ENCODE measurements around the gene SPSB4.

Gene SPSB4

DNA sequence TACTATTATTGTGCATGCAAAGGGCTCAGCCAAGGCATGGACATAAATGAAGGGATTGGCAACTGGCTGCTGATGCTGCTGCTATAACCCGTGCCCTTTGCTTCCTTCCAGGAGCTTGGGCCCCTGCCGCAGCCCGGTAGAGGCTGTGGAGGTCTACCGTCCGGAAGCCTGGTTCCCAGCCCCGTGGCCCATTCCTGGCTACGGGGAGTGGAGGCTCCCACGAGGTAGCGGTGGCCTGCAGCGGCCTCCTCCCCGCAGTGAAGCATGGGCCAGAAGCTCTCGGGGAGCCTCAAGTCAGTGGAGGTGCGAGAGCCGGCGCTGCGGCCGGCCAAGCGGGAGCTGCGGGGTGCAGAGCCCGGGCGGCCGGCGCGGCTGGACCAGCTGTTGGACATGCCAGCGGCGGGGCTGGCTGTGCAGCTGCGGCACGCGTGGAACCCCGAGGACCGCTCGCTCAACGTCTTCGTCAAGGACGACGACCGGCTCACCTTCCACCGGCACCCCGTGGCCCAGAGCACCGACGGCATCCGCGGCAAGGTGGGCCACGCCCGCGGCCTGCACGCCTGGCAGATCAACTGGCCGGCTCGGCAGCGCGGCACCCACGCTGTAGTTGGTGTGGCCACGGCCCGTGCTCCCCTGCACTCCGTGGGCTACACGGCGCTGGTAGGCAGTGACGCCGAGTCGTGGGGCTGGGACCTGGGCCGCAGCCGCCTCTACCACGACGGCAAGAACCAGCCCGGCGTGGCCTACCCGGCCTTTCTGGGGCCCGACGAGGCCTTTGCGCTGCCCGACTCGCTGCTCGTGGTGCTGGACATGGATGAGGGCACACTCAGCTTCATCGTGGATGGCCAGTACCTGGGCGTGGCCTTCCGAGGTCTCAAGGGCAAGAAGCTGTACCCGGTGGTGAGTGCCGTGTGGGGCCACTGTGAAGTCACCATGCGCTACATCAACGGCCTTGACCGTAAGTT lies 15.0 kb downstream of the SPSB4 start:
- Histone ChIP-seq H3K27ac (ENCODE audit: low read depth, low read length) (no peak overlapping the region), H3K9ac (ENCODE audit: low read length) (no peak overlapping the region), H3K4me3 (ENCODE audit: low read depth, low read length) (no peak overlapping the region), H3K4me1 (ENCODE audit: control insufficient read depth, insufficient read depth, low read length) (peaks cover 29% of the 10 kb centered on the region), H3K9me3 (ENCODE audit: control insufficient read depth, insufficient read depth, low read depth, low read length) (no peaks in the 10 kb centered on the region), H3K27me3 (ENCODE audit: control insufficient read depth, insufficient read depth, low read length) (no peaks in the 10 kb centered on the region), H3K36me3 (ENCODE audit: control insufficient read depth, insufficient read depth, low read length) (peaks cover 12% of the 10 kb centered on the region)

DNA sequence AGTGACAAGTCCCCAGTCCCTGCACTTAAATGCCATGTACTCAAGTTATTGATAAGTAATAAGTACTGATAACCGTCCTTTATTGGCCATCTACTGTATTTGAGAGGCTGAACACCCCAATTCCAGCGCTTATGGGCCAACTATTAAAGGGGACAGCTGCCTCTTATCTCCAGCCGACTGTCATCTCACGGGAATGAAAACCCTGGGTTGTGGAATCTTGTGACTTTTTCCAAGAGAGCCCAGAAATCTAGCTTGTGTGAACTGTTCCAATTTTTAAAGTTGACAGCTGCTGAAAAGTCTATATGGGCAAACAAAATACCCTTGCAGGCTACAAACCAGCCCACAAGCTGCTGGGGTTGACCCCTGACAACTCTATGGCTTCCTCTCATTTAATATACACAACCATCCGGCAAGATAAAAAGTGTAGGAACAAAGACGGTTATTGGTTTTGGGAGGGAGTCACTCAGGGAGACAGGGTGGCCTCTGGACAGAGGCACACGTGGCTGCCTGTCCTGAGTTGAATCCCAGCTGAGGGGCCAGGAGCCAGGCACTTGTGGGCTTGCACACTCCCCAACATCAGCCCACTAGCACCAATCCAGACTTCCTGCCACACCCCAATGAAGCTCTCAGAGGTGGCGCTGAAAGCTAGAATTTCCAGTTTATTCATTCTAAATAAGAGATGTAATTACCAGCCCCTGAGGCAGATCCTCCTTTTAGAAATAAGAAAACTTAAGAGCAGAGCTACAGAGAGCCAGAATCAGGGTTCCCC lies 16.2 kb downstream of the SPSB4 start:
- no peaks in the 10 kb centered on the region for H3K27me3 ChIP-seq (ENCODE audit: control insufficient read depth, insufficient read depth, low read length)
- no peak overlapping the region for H3K27ac ChIP-seq (ENCODE audit: low read depth, low read length)
- no peak overlapping the region for H3K4me3 ChIP-seq (ENCODE audit: low read depth, low read length)
- H3K9ac ChIP-seq (ENCODE audit: low read length): no peak overlapping the region
- H3K9me3 ChIP-seq (ENCODE audit: control insufficient read depth, insufficient read depth, low read depth, low read length): no peaks in the 10 kb centered on the region
- H3K4me1 ChIP-seq (ENCODE audit: control insufficient read depth, insufficient read depth, low read length): peaks cover 42% of the 10 kb centered on the region
- H3K36me3 ChIP-seq (ENCODE audit: control insufficient read depth, insufficient read depth, low read length): peaks cover 12% of the 10 kb centered on the region

DNA sequence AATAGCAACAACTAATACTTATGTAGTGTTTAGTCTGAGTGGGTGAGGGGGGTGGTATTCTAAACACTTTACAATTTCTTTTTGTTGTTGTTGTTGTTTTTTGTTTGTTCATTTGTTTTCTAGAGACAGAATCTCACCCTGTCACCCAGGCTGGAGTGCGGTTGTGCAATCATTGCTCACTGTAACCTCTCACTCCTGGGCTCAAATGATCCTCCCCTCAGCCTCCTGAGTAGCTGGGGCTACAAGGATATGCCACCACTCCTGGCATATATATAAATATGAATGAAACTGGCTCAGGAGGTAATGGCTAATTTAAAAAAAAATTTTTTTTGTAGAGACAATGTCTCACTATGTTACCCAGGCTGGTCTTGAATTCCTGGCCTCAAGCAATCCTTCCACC lies 19.1 kb downstream of the SPSB4 start:
- H3K36me3 ChIP-seq (ENCODE audit: control insufficient read depth, insufficient read depth, low read length): peaks cover 12% of the 10 kb centered on the region
- no peak overlapping the region for H3K4me3 ChIP-seq (ENCODE audit: low read depth, low read length)
- H3K9me3 ChIP-seq (ENCODE audit: control insufficient read depth, insufficient read depth, low read depth, low read length): no peaks in the 10 kb centered on the region
- H3K27ac ChIP-seq (ENCODE audit: low read depth, low read length): peak overlapping the region; percentile 4; the same call in 1 of the 2 replicates
- peaks cover 64% of the 10 kb centered on the region for H3K4me1 ChIP-seq (ENCODE audit: control insufficient read depth, insufficient read depth, low read length)
- H3K27me3 ChIP-seq (ENCODE audit: control insufficient read depth, insufficient read depth, low read length): no peaks in the 10 kb centered on the region
- peak overlapping the region; percentile 43 for H3K9ac ChIP-seq (ENCODE audit: low read length)

DNA sequence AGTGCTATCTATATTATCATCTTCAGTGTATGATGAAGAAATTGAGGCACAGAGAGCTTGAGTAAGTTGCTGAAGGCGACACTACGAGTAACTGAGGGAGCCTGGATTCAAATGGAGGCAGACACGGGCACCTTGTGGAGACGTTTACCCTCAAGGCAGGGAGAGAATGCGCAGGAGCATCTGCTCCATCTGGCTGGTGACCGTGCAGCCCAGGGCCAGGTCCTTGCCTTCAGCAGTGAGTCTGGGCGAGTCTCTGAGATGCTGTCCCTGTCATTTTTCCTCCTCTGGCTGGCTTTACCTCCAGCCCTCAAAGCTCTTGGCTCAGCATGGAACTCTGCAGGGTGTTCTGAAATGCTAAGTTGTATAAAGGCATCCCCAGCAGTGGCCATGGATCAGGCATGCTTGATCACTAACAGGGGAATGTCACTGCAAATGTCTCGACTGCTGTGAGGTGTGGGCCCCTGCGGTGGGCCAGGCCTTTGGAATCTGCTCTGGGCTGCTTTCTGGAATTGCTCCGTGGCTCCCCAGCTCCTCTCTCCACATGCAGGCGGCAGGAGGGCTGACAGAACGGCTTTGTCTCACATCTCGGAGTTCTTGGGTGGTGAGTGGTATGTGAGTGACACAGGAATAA lies 19.7 kb downstream of the SPSB4 start:
- H3K4me1 ChIP-seq (ENCODE audit: control insufficient read depth, insufficient read depth, low read length): peaks cover 69% of the 10 kb centered on the region

DNA sequence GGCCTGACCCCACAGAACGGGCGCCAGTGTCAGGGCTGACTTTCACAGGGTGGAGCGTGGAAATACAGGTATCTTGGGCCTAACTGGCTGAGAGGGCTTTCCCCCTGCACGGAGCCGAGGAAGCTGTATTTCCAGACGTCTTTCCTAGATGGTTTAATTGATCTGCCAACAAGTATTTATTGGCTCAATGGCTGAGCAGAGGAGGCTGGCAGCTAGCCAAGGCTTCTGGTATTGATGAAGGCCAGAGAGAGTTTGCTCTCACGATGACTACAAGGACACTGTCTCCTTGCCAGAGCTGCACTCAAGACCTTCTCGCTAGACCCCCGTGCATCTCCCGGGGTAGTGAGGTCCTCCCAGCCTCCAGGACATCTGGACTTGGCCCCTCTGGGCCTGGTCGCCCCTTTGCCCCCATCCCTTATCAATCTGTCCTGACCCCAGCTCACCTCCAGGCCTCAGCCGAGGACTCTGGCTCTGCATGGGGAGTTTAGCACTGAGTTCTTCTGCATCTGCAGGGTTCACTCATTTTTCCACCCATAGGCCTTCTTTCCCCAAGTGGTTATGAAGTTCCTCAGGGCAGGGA lies 20.6 kb downstream of the SPSB4 start:
- H3K4me1 ChIP-seq (ENCODE audit: control insufficient read depth, insufficient read depth, low read length): peaks cover 78% of the 10 kb centered on the region
- peak overlapping the region; percentile 73; the same call in 1 of the 2 replicates for H3K27ac ChIP-seq (ENCODE audit: low read depth, low read length)
- H3K27me3 ChIP-seq (ENCODE audit: control insufficient read depth, insufficient read depth, low read length): no peaks in the 10 kb centered on the region
- H3K36me3 ChIP-seq (ENCODE audit: control insufficient read depth, insufficient read depth, low read length): peaks cover 5% of the 10 kb centered on the region
- H3K4me3 ChIP-seq (ENCODE audit: low read depth, low read length): no peak overlapping the region
- H3K9me3 ChIP-seq (ENCODE audit: control insufficient read depth, insufficient read depth, low read depth, low read length): no peaks in the 10 kb centered on the region
- H3K9ac ChIP-seq (ENCODE audit: low read length): peak overlapping the region; percentile 66

More for the DNA sequence above, 19.7 kb downstream of the SPSB4 start:
- H3K36me3 ChIP-seq (ENCODE audit: control insufficient read depth, insufficient read depth, low read length): peaks cover 12% of the 10 kb centered on the region
- H3K27me3 ChIP-seq (ENCODE audit: control insufficient read depth, insufficient read depth, low read length): no peaks in the 10 kb centered on the region
- peak overlapping the region; percentile 66 for H3K9ac ChIP-seq (ENCODE audit: low read length)
- H3K4me3 ChIP-seq (ENCODE audit: low read depth, low read length): 0 out of 2 replicates have a peak overlapping the region, but pooled peaks have one; percentile 9
- H3K27ac ChIP-seq (ENCODE audit: low read depth, low read length): peak overlapping the region; percentile 73; the same call in 1 of the 2 replicates
- H3K9me3 ChIP-seq (ENCODE audit: control insufficient read depth, insufficient read depth, low read depth, low read length): no peaks in the 10 kb centered on the region

DNA sequence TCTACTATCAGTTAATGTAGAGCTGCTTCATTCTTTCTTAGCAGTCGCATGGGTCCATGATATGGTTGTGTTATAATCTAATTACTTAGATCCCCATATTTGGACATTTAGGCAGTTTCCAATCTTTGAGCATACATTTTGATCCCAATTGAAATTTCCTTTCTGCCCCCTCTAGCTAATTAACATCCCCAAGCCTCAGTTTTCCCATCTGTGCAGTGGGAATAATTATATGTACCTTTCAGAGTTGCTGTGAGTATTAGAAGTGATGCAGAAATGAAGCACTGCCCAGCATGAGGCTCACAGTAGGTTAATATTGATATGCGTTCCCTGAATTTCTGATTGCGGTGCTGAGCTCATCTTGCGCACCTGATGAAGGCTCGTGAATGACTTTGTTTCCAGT lies 21.8 kb downstream of the SPSB4 start:
- Histone ChIP-seq H3K9ac (ENCODE audit: low read length) (no peak overlapping the region), H3K27me3 (ENCODE audit: control insufficient read depth, insufficient read depth, low read length) (no peaks in the 10 kb centered on the region), H3K4me3 (ENCODE audit: low read depth, low read length) (no peak overlapping the region), H3K9me3 (ENCODE audit: control insufficient read depth, insufficient read depth, low read depth, low read length) (no peaks in the 10 kb centered on the region), H3K36me3 (ENCODE audit: control insufficient read depth, insufficient read depth, low read length) (peaks cover 2% of the 10 kb centered on the region; the same call in 1 of the 2 replicates), H3K27ac (ENCODE audit: low read depth, low read length) (no peak overlapping the region), H3K4me1 (ENCODE audit: control insufficient read depth, insufficient read depth, low read length) (peaks cover 90% of the 10 kb centered on the region)

DNA sequence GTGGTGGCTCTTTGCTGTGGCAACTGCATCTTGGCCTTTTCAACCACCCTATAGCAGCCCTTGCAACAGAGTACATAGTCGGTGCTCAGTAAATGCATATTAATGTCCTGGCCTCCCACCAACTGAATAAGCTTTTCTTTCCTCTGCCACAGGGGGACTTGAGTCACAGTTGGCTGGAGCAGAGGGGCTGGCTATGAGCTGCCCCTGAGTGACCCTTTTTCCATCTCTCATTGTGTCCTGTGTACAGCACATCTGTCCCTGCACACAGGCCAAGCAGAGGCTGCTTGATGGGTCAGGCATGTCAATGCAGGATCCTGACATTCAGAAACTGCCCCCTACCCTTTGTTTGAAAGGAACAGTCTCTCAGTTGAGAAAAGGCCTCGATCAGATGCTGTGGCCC lies 22.4 kb downstream of the SPSB4 start:
- no peaks in the 10 kb centered on the region for H3K36me3 ChIP-seq (ENCODE audit: control insufficient read depth, insufficient read depth, low read length)
- peak overlapping the region; percentile 26; the same call in 1 of the 2 replicates for H3K27ac ChIP-seq (ENCODE audit: low read depth, low read length)
- H3K4me1 ChIP-seq (ENCODE audit: control insufficient read depth, insufficient read depth, low read length): peaks cover 95% of the 10 kb centered on the region
- H3K27me3 ChIP-seq (ENCODE audit: control insufficient read depth, insufficient read depth, low read length): no peaks in the 10 kb centered on the region
- no peaks in the 10 kb centered on the region for H3K9me3 ChIP-seq (ENCODE audit: control insufficient read depth, insufficient read depth, low read depth, low read length)
- H3K9ac ChIP-seq (ENCODE audit: low read length): peak overlapping the region; percentile 39
- no peak overlapping the region for H3K4me3 ChIP-seq (ENCODE audit: low read depth, low read length)

DNA sequence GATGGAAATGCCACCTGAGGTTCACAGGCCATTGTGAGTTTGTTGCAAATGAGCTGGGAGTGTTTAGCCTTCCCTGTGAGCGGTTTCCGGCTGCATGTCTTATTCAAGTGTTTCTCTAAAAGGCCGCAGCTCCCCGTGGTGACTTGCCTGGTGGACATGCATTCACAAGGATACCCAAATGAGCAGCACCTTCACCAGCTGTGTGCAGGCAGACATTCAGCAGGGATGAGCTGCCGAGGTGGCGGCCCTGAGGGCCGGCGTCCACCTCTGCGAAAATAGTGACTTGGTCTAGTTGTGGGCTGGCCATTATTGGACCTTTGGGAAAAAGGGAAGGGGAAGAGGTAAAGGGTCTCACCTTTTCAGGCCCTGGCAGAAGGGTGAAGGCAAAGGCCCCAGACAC lies 23.4 kb downstream of the SPSB4 start:
- H3K4me1 ChIP-seq (ENCODE audit: control insufficient read depth, insufficient read depth, low read length): peaks cover 86% of the 10 kb centered on the region

DNA sequence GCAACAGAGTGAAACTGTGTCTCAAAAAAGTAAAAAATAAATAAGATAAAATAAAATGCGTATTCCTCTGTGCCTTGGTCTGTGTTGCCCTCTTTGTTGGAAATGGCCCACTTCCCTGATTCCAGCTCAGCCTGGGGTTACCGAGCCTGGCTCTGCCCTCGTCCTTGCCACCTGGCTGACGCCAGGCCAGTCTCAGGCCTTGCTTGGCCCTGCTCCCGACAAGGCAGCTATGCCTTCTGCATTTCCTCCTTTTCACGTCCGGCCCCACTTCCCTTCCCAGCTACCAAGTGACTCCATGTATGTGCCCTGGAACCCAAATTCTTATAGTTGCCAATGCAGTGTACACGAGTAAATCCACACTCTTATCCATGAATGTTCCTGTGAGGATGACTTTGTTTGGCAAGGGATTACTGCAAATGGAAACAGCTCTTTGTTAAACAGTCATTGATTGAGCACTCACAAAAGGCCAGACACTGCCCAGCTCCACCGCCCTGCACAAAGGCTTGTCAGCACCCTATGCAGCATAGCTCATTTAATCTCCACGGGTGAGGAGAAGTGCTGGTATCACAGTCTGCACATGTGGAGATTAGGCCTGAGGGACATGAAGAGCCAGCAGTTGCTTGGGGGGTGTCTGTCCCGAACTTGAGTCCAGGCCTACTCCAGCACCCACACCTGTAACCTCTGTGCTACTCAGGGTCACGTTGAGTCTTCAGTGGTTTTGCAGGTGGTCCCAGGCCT lies 25.1 kb downstream of the SPSB4 start:
- H3K9ac ChIP-seq (ENCODE audit: low read length): peak overlapping the region; percentile 69
- no peaks in the 10 kb centered on the region for H3K27me3 ChIP-seq (ENCODE audit: control insufficient read depth, insufficient read depth, low read length)

More for the DNA sequence above, 23.4 kb downstream of the SPSB4 start:
- Histone ChIP-seq H3K4me3 (ENCODE audit: low read depth, low read length) (no peak overlapping the region), H3K9me3 (ENCODE audit: control insufficient read depth, insufficient read depth, low read depth, low read length) (no peaks in the 10 kb centered on the region), H3K36me3 (ENCODE audit: control insufficient read depth, insufficient read depth, low read length) (no peaks in the 10 kb centered on the region), H3K9ac (ENCODE audit: low read length) (peak overlapping the region; percentile 53), H3K27me3 (ENCODE audit: control insufficient read depth, insufficient read depth, low read length) (no peaks in the 10 kb centered on the region), H3K27ac (ENCODE audit: low read depth, low read length) (peak overlapping the region; percentile 66; the same call in 1 of the 2 replicates)

More for the DNA sequence above, 25.1 kb downstream of the SPSB4 start:
- Histone ChIP-seq H3K9me3 (ENCODE audit: control insufficient read depth, insufficient read depth, low read depth, low read length) (no peaks in the 10 kb centered on the region), H3K4me1 (ENCODE audit: control insufficient read depth, insufficient read depth, low read length) (peaks cover 83% of the 10 kb centered on the region), H3K36me3 (ENCODE audit: control insufficient read depth, insufficient read depth, low read length) (no peaks in the 10 kb centered on the region), H3K4me3 (ENCODE audit: low read depth, low read length) (peak overlapping the region; percentile 12; the same call in 1 of the 2 replicates), H3K27ac (ENCODE audit: low read depth, low read length) (peak overlapping the region; percentile 59; the same call in 1 of the 2 replicates)

Data from HUES6 (cell line).